ENCODE data around the gene RBMS3. TPM values are rescaled to one million over a fixed set of nuclear protein-coding genes. Genes with fewer than 3 reads are reported as not detected.
"Not testable (repeated sequence)": the region's sequence is repeated elsewhere in the genome, so short reads cannot be mapped to it uniquely, and the experiment has no call there.

Gene RBMS3
- 22.3 and 26.5 TPM in 2 replicates for polyA plus RNA-seq (2014; cell fraction: cytosol; rRNA removed)
- 16.4 and 27.2 TPM in 2 replicates for polyA plus RNA-seq (2014; cell fraction: nucleus; rRNA removed)

GRCh38 chr3:29280404-29281093, at the start of gene RBMS3:
TSS of gene RBMS3 (plus strand) at chr3:29281071.
- peak; percentile 98 for DNase-seq (ENCODE audit: low spot score)

GRCh38 chr3:29233126-29233525, 47.7 kb upstream of the RBMS3 start:
- not testable (repeated sequence) for DNase-seq (ENCODE audit: low spot score)

GRCh38 chr3:29236146-29236840, 44.6 kb upstream of the RBMS3 start:
- no peak for DNase-seq (ENCODE audit: low spot score)

- no peak for DNase-seq (ENCODE audit: low spot score)
Observed at GRCh38 chr3:29239376-29239775, 41.5 kb upstream of the RBMS3 start.

GRCh38 chr3:29240248-29240647, 40.6 kb upstream of the RBMS3 start:
- no peak for DNase-seq (ENCODE audit: low spot score)

- no peak for DNase-seq (ENCODE audit: low spot score)
Observed at GRCh38 chr3:29240887-29241286, 40.0 kb upstream of the RBMS3 start.

GRCh38 chr3:29241855-29242254, 39.0 kb upstream of the RBMS3 start:
- no peak for DNase-seq (ENCODE audit: low spot score)

- DNase-seq (ENCODE audit: low spot score): no peak
Observed at GRCh38 chr3:29242296-29242695, 38.6 kb upstream of the RBMS3 start.

- DNase-seq (ENCODE audit: low spot score): no peak
Observed at GRCh38 chr3:29245441-29245840, 35.4 kb upstream of the RBMS3 start.

GRCh38 chr3:29247088-29247745, 33.7 kb upstream of the RBMS3 start:
- DNase-seq (ENCODE audit: low spot score): no peak

- peak; percentile 58 for DNase-seq (ENCODE audit: low spot score)
Observed at GRCh38 chr3:29249829-29250345, 31.0 kb upstream of the RBMS3 start.

- DNase-seq (ENCODE audit: low spot score): no peak
Observed at GRCh38 chr3:29255854-29256696, 24.8 kb upstream of the RBMS3 start.

GRCh38 chr3:29258161-29258560, 22.7 kb upstream of the RBMS3 start:
- DNase-seq (ENCODE audit: low spot score): no peak

GRCh38 chr3:29261119-29261518, 19.8 kb upstream of the RBMS3 start:
- no peak for DNase-seq (ENCODE audit: low spot score)

- DNase-seq (ENCODE audit: low spot score): no peak
Observed at GRCh38 chr3:29263476-29263875, 17.4 kb upstream of the RBMS3 start.

GRCh38 chr3:29265509-29266072, 15.3 kb upstream of the RBMS3 start:
- no peak for DNase-seq (ENCODE audit: low spot score)

- peak; percentile 36 for DNase-seq (ENCODE audit: low spot score)
Observed at GRCh38 chr3:29267226-29267625, 13.6 kb upstream of the RBMS3 start.

GRCh38 chr3:29268651-29269050, 12.2 kb upstream of the RBMS3 start:
- no peak for DNase-seq (ENCODE audit: low spot score)

GRCh38 chr3:29270752-29271151, 10.1 kb upstream of the RBMS3 start:
- no peak for DNase-seq (ENCODE audit: low spot score)

- no peak for DNase-seq (ENCODE audit: low spot score)
Observed at GRCh38 chr3:29271475-29271874, 9.4 kb upstream of the RBMS3 start.

GRCh38 chr3:29274667-29275066, 6.2 kb upstream of the RBMS3 start:
- no peak for DNase-seq (ENCODE audit: low spot score)
